Ectodermal cell (in vitro differentiated cells): ENCODE measurements around the gene ABHD12B.
A peak's percentile ranks its signal among the peaks of the same experiment; 100 is the strongest.

ENCODE experiments used
- H3K27ac ChIP-seq: 2 replicates; pipeline ENCODE4 v1.7.0; 2013; ENCODE audit warnings: mild to moderate bottlenecking, low read depth, low read length; ENCODE audit not compliant: insufficient read depth, poor library complexity, severe bottlenecking
- H3K27me3 ChIP-seq: 2 replicates; pipeline ENCODE4 v1.7.0; 2013; ENCODE audit warnings: mild to moderate bottlenecking, low read length; ENCODE audit not compliant: insufficient read depth, control insufficient read depth, poor library complexity, severe bottlenecking
- H3K36me3 ChIP-seq: one replicate; pipeline ENCODE4 v1.7.0; 2013; ENCODE audit warnings: low read length; ENCODE audit not compliant: control insufficient read depth, insufficient read depth
- H3K4me1 ChIP-seq: one replicate; pipeline ENCODE4 v1.7.0; 2013; ENCODE audit warnings: low read length; ENCODE audit not compliant: control insufficient read depth, insufficient read depth
- H3K4me3 ChIP-seq: 2 replicates; pipeline ENCODE4 v1.7.0; 2013; ENCODE audit warnings: low read depth, low read length, control low read depth; ENCODE audit not compliant: insufficient read depth
- H3K9me3 ChIP-seq: 2 replicates; pipeline ENCODE4 v1.7.0; 2013; ENCODE audit warnings: mild to moderate bottlenecking, low read length, moderate library complexity; ENCODE audit not compliant: control insufficient read depth
- WGBS, 2 experiments: methylation state at CpG; one replicate each; pipeline ENCODE4 v1.1.7; 2013; ENCODE audit warnings: missing lambda C conversion rate in 2 of 2; 5-methylcytosine and 5-hydroxymethylcytosine counted together

The ABHD12B gene

DNA sequence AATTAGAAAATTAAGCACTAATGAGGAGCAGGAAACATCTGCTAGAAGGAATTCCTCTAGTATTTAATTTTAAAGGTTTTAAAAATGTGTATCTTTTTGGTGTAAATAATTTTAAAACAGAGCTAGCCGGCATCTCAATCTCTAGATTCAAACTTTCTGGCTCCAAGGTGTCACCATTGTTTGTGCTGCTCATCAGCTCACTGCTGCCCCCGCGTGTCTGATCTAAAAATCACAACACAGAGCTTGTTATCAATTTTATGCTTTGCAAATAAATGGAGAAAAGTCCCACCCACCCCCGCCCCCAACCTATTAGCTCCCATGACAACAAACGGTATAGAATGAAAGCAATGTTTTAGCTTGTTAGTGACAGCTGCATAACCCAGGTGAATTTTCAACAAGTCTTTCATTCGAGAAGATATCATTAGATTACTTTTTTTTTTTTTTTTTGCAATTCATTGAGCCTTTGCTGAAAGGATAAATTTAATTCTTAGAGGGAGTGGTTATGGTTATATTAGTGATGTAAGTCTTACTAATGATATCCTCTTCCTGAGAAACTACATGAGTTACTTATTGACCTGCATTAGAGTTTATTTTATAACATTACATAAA lies 11.3 kb upstream of the ABHD12B start:
- Histone ChIP-seq H3K9me3 (no peaks in the 10 kb centered on the region), H3K27ac (peak overlapping the region; percentile 38), H3K4me3 (no peak overlapping the region), H3K27me3 (no peaks in the 10 kb centered on the region), H3K36me3 (no peaks in the 10 kb centered on the region), H3K4me1 (peaks cover 9% of the 10 kb centered on the region)
- 0 to 17% methylated on average over 3 to 5 of the region's 6 CpGs for WGBS, 2 experiments

DNA sequence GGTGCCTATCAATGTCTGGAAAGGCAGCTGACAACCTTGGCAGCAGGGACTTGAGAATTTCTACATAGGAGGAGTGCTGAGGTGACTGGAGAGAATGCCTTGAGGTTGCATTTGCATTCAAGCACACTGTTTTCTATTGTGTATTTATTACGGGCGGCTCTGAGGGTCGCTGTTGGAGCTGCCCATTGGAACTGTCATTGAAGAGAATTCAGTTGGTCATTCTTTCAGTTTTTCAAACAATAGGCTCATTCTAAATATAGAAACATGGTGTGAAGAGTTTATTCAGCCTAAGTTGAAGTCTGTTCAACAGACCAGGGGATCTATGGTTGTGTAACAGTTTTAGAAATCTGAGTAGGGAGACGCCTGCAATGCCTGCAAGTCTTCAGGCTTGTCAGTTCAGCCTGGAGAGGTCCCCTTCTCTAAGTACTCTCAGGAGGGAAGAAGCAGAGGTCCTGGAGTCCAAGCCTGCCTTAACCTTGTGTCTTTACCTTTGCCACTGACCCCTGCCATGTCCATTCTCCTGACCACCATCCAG lies 9.8 kb upstream of the ABHD12B start:
- WGBS, 2 experiments = 69 to 73% methylated on average over 4 of the region's 4 CpGs
- no peaks in the 10 kb centered on the region for H3K36me3 ChIP-seq
- H3K9me3 ChIP-seq = no peaks in the 10 kb centered on the region
- no peaks in the 10 kb centered on the region for H3K27me3 ChIP-seq
- H3K4me1 ChIP-seq = peaks cover 9% of the 10 kb centered on the region
- H3K4me3 ChIP-seq = no peak overlapping the region
- H3K27ac ChIP-seq = no peak overlapping the region

- H3K4me1 ChIP-seq = peaks cover 9% of the 10 kb centered on the region
- H3K27me3 ChIP-seq = no peaks in the 10 kb centered on the region
- no peak overlapping the region for H3K4me3 ChIP-seq
- no peaks in the 10 kb centered on the region for H3K9me3 ChIP-seq
- H3K36me3 ChIP-seq = no peaks in the 10 kb centered on the region
- no peak overlapping the region for H3K27ac ChIP-seq
Observed at GRCh38 chr14:50864237-50864636, 7.6 kb upstream of the ABHD12B start.

- WGBS, 2 experiments = 92 to 93% methylated on average over 4 of the region's 5 CpGs
- Histone ChIP-seq H3K27ac (no peak overlapping the region), H3K4me1 (peaks cover 7% of the 10 kb centered on the region), H3K27me3 (peaks cover 2% of the 10 kb centered on the region), H3K9me3 (no peaks in the 10 kb centered on the region), H3K4me3 (no peak overlapping the region), H3K36me3 (no peaks in the 10 kb centered on the region)
Observed at GRCh38 chr14:50864946-50865345, 6.9 kb upstream of the ABHD12B start.

DNA sequence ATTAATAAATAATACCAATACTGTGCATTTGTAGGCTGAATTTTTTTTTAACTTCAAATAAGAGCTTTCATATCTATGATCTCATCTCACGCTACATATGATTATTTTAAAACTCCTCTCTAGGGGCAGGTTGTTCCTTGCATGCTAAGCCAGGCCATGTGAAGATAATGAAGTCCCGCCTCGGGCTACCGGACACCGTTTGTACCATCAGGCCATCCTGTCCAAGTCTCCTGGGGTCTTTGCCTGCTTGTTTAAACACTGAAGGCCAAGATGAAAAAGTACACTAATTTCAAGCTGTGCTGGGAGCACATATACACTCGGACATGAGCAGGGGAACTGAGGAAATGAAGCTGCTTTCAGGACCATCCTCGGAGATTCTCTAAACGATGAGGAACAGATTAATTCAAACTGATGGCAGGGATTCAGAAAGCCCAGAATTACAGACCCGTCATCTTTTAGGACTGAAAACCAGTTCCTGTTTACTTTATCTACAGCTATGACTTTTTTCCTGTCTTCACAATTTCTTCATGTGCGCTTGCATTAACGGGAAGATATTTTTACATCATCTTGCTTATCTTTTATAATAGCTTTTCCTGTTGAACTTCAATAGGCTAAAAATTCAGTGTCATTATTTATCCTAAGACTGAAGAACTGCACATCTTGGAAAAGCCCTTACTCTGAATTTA lies 6.3 kb upstream of the ABHD12B start:
- Histone ChIP-seq H3K36me3 (no peaks in the 10 kb centered on the region), H3K4me3 (no peak overlapping the region), H3K4me1 (peaks cover 7% of the 10 kb centered on the region), H3K27ac (no peak overlapping the region), H3K27me3 (peaks cover 7% of the 10 kb centered on the region), H3K9me3 (no peaks in the 10 kb centered on the region)
- 94% methylated on average over 11 of the region's 11 CpGs for WGBS, 2 experiments

- Histone ChIP-seq H3K36me3 (no peaks in the 10 kb centered on the region), H3K4me3 (no peak overlapping the region), H3K4me1 (peaks cover 12% of the 10 kb centered on the region), H3K9me3 (no peaks in the 10 kb centered on the region), H3K27ac (no peak overlapping the region), H3K27me3 (peaks cover 41% of the 10 kb centered on the region)
- WGBS, 2 experiments = 69 to 73% methylated on average over 5 of the region's 5 CpGs
Observed at GRCh38 chr14:50871228-50871627, 625 bp upstream of the ABHD12B start.

GRCh38 chr14:50874757-50875156 lies 2.9 kb downstream of the ABHD12B start:
- no peak overlapping the region for H3K4me3 ChIP-seq
- peaks cover 41% of the 10 kb centered on the region for H3K27me3 ChIP-seq
- 93 to 100% methylated on average over 1 to 2 of the region's 2 CpGs for WGBS, 2 experiments

GRCh38 chr14:50875359-50876070 lies 3.7 kb downstream of the ABHD12B start:
- Histone ChIP-seq H3K27ac (no peak overlapping the region), H3K9me3 (no peaks in the 10 kb centered on the region), H3K4me3 (no peak overlapping the region), H3K27me3 (peaks cover 34% of the 10 kb centered on the region), H3K4me1 (peaks cover 12% of the 10 kb centered on the region), H3K36me3 (no peaks in the 10 kb centered on the region)
- WGBS, 2 experiments = 58 to 65% methylated on average over 7 of the region's 7 CpGs

More at GRCh38 chr14:50874757-50875156, 2.9 kb downstream of the ABHD12B start:
- H3K4me1 ChIP-seq = peaks cover 12% of the 10 kb centered on the region
- no peaks in the 10 kb centered on the region for H3K9me3 ChIP-seq
- no peak overlapping the region for H3K27ac ChIP-seq
- no peaks in the 10 kb centered on the region for H3K36me3 ChIP-seq

DNA sequence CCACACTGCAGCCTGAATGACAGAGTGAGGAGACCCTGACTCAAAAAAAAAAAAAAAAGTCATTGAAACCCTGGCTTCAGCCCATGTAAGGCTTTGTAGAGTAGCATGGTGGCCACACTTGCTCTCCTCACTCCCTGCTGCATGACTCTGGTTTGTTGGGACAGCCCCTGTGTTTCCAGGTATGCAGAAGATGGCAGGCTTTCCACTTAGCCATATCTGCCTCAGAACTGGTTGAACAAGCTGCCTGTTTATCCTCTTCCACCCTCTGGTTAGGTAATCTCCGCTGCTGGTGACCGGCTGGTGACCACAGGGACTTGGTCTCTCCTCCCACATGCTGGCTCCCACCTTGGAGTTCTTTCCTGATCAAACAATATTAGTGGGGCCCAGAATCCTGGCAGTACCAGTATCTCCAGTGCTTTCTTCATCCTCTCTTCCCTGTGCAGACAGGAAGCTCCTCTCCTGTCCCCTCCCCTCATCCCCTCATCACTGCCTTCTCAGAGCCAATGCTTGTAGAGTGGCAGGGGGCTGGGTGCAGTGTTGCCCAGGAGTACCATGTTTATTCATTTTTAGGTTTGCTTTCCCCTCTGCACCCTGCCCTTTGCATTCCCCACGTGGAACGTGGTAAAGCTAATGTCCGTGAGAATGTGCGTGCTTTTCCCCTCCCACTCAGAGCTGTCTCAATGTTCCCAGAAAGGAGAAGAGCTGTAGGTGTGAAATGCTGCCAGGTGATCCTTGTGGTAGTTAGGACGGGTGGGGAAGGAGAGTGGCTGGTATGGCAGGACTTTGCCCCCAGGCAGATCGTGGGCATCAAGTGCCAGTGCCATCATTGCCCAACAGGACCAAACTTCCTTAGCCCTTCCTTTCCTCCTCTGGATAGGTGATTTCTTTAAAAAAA lies 11.3 kb downstream of the ABHD12B start:
- Histone ChIP-seq H3K9me3 (no peaks in the 10 kb centered on the region), H3K27ac (no peak overlapping the region), H3K4me3 (no peak overlapping the region), H3K36me3 (no peaks in the 10 kb centered on the region), H3K27me3 (no peaks in the 10 kb centered on the region), H3K4me1 (no peaks in the 10 kb centered on the region)
- WGBS, 2 experiments = 83 to 88% methylated on average over 8 of the region's 8 CpGs
